ENCODE results near the gene TPP2.

The TPP2 gene

DNA sequence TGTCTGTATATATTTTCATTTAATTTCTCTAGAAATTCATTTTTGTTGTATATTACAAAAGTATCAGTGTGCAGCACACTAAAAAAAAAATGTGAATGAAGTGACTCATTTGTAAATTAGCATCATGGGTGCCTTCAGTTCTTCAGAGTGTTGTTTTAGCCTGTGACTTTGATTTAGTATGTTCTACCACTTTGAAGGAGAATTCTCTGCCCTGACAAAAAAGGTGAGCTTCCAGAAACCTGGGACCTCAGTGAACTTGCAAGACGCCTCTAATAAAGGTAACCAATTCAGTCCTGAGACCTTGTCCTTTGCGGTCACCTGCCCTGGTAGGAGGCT lies 95.7 kb downstream of the TPP2 start:
- H2BK120ac ChIP-seq (ENCODE audit: low read depth, low read length): no peak overlapping the region

DNA sequence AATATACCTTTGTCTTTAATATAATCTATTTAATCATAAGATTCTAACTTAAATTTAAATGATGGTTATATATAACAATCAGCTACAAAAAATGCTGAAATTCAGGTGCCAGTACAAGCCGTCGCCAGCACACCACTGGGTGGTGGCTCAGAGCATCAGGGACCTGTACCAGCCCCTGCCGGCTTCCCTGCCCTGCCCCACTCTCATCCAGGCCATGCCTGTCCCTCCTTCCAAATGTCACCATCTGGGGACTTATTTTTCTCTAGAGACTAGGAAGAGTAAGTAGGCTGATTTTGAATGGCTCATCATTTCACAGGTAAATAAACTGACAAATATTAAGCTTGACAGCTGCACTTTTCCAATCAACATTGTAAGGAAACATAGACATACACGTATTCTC lies 96.5 kb downstream of the TPP2 start:
- Histone ChIP-seq H3K9me3 (ENCODE audit: control insufficient read depth, low read length) (no peaks in the 10 kb centered on the region), H3K27ac (ENCODE audit: low read length, poor library complexity, severe bottlenecking) (peak overlapping the region; percentile 3), H3K4me3 (ENCODE audit: insufficient read depth in 1 of 2, low read depth in 1 of 2, low read length in 2 of 2) (no peak overlapping the region), H3K4me2 (ENCODE audit: low read length, poor library complexity, severe bottlenecking) (no peak overlapping the region), H2AK5ac (ENCODE audit: low read length, severe bottlenecking) (peak overlapping the region; percentile 50), H2BK12ac (ENCODE audit: low read length in 2 of 2) (no peak overlapping the region), H3K23ac (ENCODE audit: low read length in 2 of 2) (no peak overlapping the region), H2BK120ac (ENCODE audit: low read depth, low read length) (no peak overlapping the region), H3K4me1 (ENCODE audit: control insufficient read depth, insufficient read depth, low read depth, low read length) (peaks cover 15% of the 10 kb centered on the region), H4K8ac (ENCODE audit: low read length) (no peak overlapping the region), H2BK15ac (ENCODE audit: low read depth, poor library complexity, severe bottlenecking) (no peak overlapping the region), H3K36me3 (ENCODE audit: control insufficient read depth in 1 of 2, insufficient read depth in 2 of 2, low read depth in 1 of 2, low read length in 2 of 2) (no peaks in the 10 kb centered on the region), H2BK5ac (ENCODE audit: low read depth, low read length, poor library complexity, severe bottlenecking) (no peak overlapping the region), H3K4ac (ENCODE audit: low read depth in 1 of 2, low read length in 2 of 2) (no peak overlapping the region), H3K9ac (ENCODE audit: low read length) (no peak overlapping the region), H3K14ac (ENCODE audit: low read length in 2 of 2) (no peak overlapping the region), H3K18ac (ENCODE audit: low read depth in 1 of 2, low read length in 2 of 2) (no peak overlapping the region), H4K91ac (ENCODE audit: low read length) (no peak overlapping the region), H3K79me1 (replicated peaks; ENCODE audit: low read length, poor library complexity, severe bottlenecking) (no peaks in the 10 kb centered on the region), H3K27me3 (ENCODE audit: control insufficient read depth in 1 of 2, insufficient read depth in 1 of 2, low read length in 2 of 2) (peaks cover 0 to 10% of the 10 kb centered on the region in 2 experiments), H2AFZ (ENCODE audit: low read depth, low read length) (no peak overlapping the region)
- no peak for DNase-seq
- WGBS: 95% methylated on average over 2 of the region's 4 CpGs

More for the DNA sequence above, 95.7 kb downstream of the TPP2 start:
- Histone ChIP-seq H3K27me3 (ENCODE audit: control insufficient read depth in 1 of 2, insufficient read depth in 1 of 2, low read length in 2 of 2) (peaks cover 0 to 10% of the 10 kb centered on the region in 2 experiments), H2BK5ac (ENCODE audit: low read depth, low read length, poor library complexity, severe bottlenecking) (no peak overlapping the region), H3K4ac (ENCODE audit: low read depth in 1 of 2, low read length in 2 of 2) (no peak overlapping the region), H3K4me3 (ENCODE audit: insufficient read depth in 1 of 2, low read depth in 1 of 2, low read length in 2 of 2) (no peak overlapping the region), H3K4me1 (ENCODE audit: control insufficient read depth, insufficient read depth, low read depth, low read length) (peaks cover 17% of the 10 kb centered on the region), H2BK12ac (ENCODE audit: low read length in 2 of 2) (no peak overlapping the region), H2AK5ac (ENCODE audit: low read length, severe bottlenecking) (peak overlapping the region; percentile 16), H3K27ac (ENCODE audit: low read length, poor library complexity, severe bottlenecking) (peak overlapping the region; percentile 3), H2BK15ac (ENCODE audit: low read depth, poor library complexity, severe bottlenecking) (no peak overlapping the region), H3K9ac (ENCODE audit: low read length) (no peak overlapping the region), H3K79me1 (replicated peaks; ENCODE audit: low read length, poor library complexity, severe bottlenecking) (no peaks in the 10 kb centered on the region), H4K91ac (ENCODE audit: low read length) (no peak overlapping the region), H4K8ac (ENCODE audit: low read length) (no peak overlapping the region), H2AFZ (ENCODE audit: low read depth, low read length) (no peak overlapping the region), H3K14ac (ENCODE audit: low read length in 2 of 2) (no peak overlapping the region), H3K4me2 (ENCODE audit: low read length, poor library complexity, severe bottlenecking) (no peak overlapping the region), H3K36me3 (ENCODE audit: control insufficient read depth in 1 of 2, insufficient read depth in 2 of 2, low read depth in 1 of 2, low read length in 2 of 2) (no peaks in the 10 kb centered on the region), H3K9me3 (ENCODE audit: control insufficient read depth, low read length) (no peaks in the 10 kb centered on the region), H3K18ac (ENCODE audit: low read depth in 1 of 2, low read length in 2 of 2) (no peak overlapping the region), H3K23ac (ENCODE audit: low read length in 2 of 2) (no peak overlapping the region)
- 94% methylated on average over 2 of the region's 2 CpGs for WGBS
- no peak for DNase-seq

DNA sequence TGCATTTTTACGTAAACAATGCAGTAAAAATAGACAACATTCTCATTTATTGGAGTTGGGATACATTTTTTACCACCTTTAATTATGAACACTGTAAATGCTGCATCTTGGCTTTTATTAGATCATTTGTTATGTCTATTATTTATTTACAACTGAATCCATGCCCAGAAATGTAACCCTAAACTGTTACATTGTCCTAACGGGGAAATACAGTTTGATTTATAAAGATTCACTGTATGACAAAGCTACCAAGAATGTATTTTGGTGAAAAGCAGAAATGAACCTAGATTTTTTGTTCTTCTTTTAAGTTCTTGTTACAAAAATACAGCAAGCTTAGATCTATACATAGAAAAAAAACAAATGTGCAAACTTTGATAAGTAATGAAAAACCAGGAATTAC lies 97.0 kb downstream of the TPP2 start:
- no peak overlapping the region for H2BK12ac ChIP-seq (ENCODE audit: low read length in 2 of 2)
- H3K9ac ChIP-seq (ENCODE audit: low read length): peak overlapping the region; percentile 20
- no CpG with 5 or more reads among the region's 2 CpGs for WGBS
- H3K79me1 ChIP-seq (replicated peaks; ENCODE audit: low read length, poor library complexity, severe bottlenecking): no peaks in the 10 kb centered on the region
- no peaks in the 10 kb centered on the region for H3K36me3 ChIP-seq (ENCODE audit: control insufficient read depth in 1 of 2, insufficient read depth in 2 of 2, low read depth in 1 of 2, low read length in 2 of 2)
- H3K27me3 ChIP-seq (ENCODE audit: control insufficient read depth in 1 of 2, insufficient read depth in 1 of 2, low read length in 2 of 2): peaks cover 0 to 10% of the 10 kb centered on the region in 2 experiments
- peak overlapping the region in 1 of 2 experiments; percentile 42 for H3K4me3 ChIP-seq (ENCODE audit: insufficient read depth in 1 of 2, low read depth in 1 of 2, low read length in 2 of 2)
- no peak overlapping the region for H3K23ac ChIP-seq (ENCODE audit: low read length in 2 of 2)
- no peak overlapping the region for H4K8ac ChIP-seq (ENCODE audit: low read length)
- H3K4me1 ChIP-seq (ENCODE audit: control insufficient read depth, insufficient read depth, low read depth, low read length): peaks cover 14% of the 10 kb centered on the region
- H2BK120ac ChIP-seq (ENCODE audit: low read depth, low read length): no peak overlapping the region
- H3K27ac ChIP-seq (ENCODE audit: low read length, poor library complexity, severe bottlenecking): no peak overlapping the region
- H2AFZ ChIP-seq (ENCODE audit: low read depth, low read length): no peak overlapping the region
- peaks cover 5% of the 10 kb centered on the region for H3K9me3 ChIP-seq (ENCODE audit: control insufficient read depth, low read length)
- no peak overlapping the region for H2BK5ac ChIP-seq (ENCODE audit: low read depth, low read length, poor library complexity, severe bottlenecking)
- H3K4ac ChIP-seq (ENCODE audit: low read depth in 1 of 2, low read length in 2 of 2): no peak overlapping the region
- no peak overlapping the region for H2AK5ac ChIP-seq (ENCODE audit: low read length, severe bottlenecking)
- no peak overlapping the region for H3K18ac ChIP-seq (ENCODE audit: low read depth in 1 of 2, low read length in 2 of 2)
- DNase-seq: no peak
- no peak overlapping the region for H2BK15ac ChIP-seq (ENCODE audit: low read depth, poor library complexity, severe bottlenecking)
- H3K14ac ChIP-seq (ENCODE audit: low read length in 2 of 2): no peak overlapping the region
- no peak overlapping the region for H3K4me2 ChIP-seq (ENCODE audit: low read length, poor library complexity, severe bottlenecking)
- no peak overlapping the region for H4K91ac ChIP-seq (ENCODE audit: low read length)

DNA sequence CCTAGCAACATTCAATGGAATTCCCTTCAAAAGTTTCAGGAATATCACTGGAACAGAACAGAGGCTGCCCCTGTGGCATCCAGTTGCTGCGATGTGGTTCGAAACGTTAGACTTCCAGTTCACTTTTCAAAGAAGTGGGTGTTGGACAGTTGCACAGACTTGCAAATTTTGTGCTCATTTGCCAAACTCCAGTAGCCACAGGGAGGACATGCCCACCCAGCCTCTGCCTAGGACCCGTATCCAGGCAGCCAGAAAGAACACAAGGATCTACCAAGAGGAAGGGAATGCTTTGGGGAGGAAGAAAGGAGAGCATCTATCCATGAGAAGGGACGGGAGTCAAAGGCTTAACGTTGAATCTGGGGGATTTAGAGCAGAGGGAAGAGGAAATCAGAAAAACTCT lies 98.2 kb downstream of the TPP2 start, which contains the start of gene METTL21C:
Gene METTL21C (minus strand): TSS at position 108 of the 400 bp plus-strand sequence. CDS start 546 bp downstream, outside the sequence.
- 84% methylated on average over 6 of the region's 6 CpGs for WGBS
- H2BK12ac ChIP-seq (ENCODE audit: low read length in 2 of 2): no peak within 1 kb of the TSS
- no peak within 1 kb of the TSS for H3K18ac ChIP-seq (ENCODE audit: low read depth in 1 of 2, low read length in 2 of 2)
- peak within 1 kb of the TSS; percentile 20 for H3K9ac ChIP-seq (ENCODE audit: low read length)
- H3K9me3 ChIP-seq (ENCODE audit: control insufficient read depth, low read length): peaks cover 6% of the 10 kb centered on the region
- H3K4me2 ChIP-seq (ENCODE audit: low read length, poor library complexity, severe bottlenecking): no peak within 1 kb of the TSS
- peak within 1 kb of the TSS; percentile 65 for H3K27ac ChIP-seq (ENCODE audit: low read length, poor library complexity, severe bottlenecking)
- no peak within 1 kb of the TSS for H4K8ac ChIP-seq (ENCODE audit: low read length)
- no peak within 1 kb of the TSS for H2AFZ ChIP-seq (ENCODE audit: low read depth, low read length)
- H2BK5ac ChIP-seq (ENCODE audit: low read depth, low read length, poor library complexity, severe bottlenecking): no peak within 1 kb of the TSS
- H3K23ac ChIP-seq (ENCODE audit: low read length in 2 of 2): no peak within 1 kb of the TSS
- no peak within 1 kb of the TSS for H4K91ac ChIP-seq (ENCODE audit: low read length)
- no peak within 1 kb of the TSS for H2AK5ac ChIP-seq (ENCODE audit: low read length, severe bottlenecking)
- peaks cover 0 to 10% of the 10 kb centered on the region in 2 experiments for H3K27me3 ChIP-seq (ENCODE audit: control insufficient read depth in 1 of 2, insufficient read depth in 1 of 2, low read length in 2 of 2)
- no peaks in the 10 kb centered on the region for H3K79me1 ChIP-seq (replicated peaks; ENCODE audit: low read length, poor library complexity, severe bottlenecking)
- H3K4ac ChIP-seq (ENCODE audit: low read depth in 1 of 2, low read length in 2 of 2): no peak within 1 kb of the TSS
- DNase-seq: no peak
- no peaks in the 10 kb centered on the region for H3K36me3 ChIP-seq (ENCODE audit: control insufficient read depth in 1 of 2, insufficient read depth in 2 of 2, low read depth in 1 of 2, low read length in 2 of 2)
- no peak within 1 kb of the TSS for H2BK120ac ChIP-seq (ENCODE audit: low read depth, low read length)
- no peak within 1 kb of the TSS for H2BK15ac ChIP-seq (ENCODE audit: low read depth, poor library complexity, severe bottlenecking)
- H3K14ac ChIP-seq (ENCODE audit: low read length in 2 of 2): no peak within 1 kb of the TSS
- H3K4me1 ChIP-seq (ENCODE audit: control insufficient read depth, insufficient read depth, low read depth, low read length): peaks cover 14% of the 10 kb centered on the region
- peak within 1 kb of the TSS in 1 of 2 experiments; percentile 42 for H3K4me3 ChIP-seq (ENCODE audit: insufficient read depth in 1 of 2, low read depth in 1 of 2, low read length in 2 of 2)
